Measurements from ENCODE around the gene PLCH1. TPM values are rescaled to one million over a fixed set of nuclear protein-coding genes. Genes with fewer than 3 reads are reported as not detected.

PLCH1 gene
- total RNA-seq, 1 donor = 0.36 TPM

DNA sequence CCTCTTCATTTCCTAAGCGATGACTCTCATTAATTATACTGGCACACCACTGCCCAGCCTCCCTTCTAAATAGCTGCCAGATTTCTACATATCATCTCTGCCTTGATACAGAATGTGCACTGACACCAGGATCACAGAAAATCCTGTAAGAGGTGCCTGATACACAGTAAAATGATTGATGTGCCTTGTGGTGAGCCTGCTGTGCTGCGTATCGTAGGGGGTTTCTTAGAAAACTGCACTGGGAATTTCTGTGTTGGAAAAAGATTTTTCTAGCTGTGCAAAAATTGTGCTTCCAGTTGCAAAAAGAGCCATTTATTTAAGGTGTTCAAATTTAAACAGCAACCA, 3.0 kb upstream of the PLCH1 start:
- Histone ChIP-seq H4K20me1 (ENCODE audit: insufficient read depth, low read length) (no peaks in the 10 kb centered on the region), H3K27me3 (ENCODE audit: insufficient read depth, low read length) (peaks cover 13% of the 10 kb centered on the region), H3K79me2 (ENCODE audit: insufficient read depth, low read length) (no peaks in the 10 kb centered on the region), H3K9me3 (ENCODE audit: low read depth, low read length) (no peaks in the 10 kb centered on the region), H3K4me2 (ENCODE audit: insufficient read depth, low read length) (no peak overlapping the region), H3K27ac (ENCODE audit: low read depth, low read length) (no peak overlapping the region), H3K36me3 (ENCODE audit: insufficient read depth, low read length) (no peaks in the 10 kb centered on the region), H3K4me1 (ENCODE audit: insufficient read depth, low read length) (peaks cover 27% of the 10 kb centered on the region), H3K4me3 (ENCODE audit: insufficient read depth, low read length) (no peak overlapping the region), H2AFZ (ENCODE audit: low read length) (no peak overlapping the region)
- DNase-seq (ENCODE audit: insufficient read length, low spot score, missing footprints) = no peak
- TF ChIP-seq, protein P1, sequence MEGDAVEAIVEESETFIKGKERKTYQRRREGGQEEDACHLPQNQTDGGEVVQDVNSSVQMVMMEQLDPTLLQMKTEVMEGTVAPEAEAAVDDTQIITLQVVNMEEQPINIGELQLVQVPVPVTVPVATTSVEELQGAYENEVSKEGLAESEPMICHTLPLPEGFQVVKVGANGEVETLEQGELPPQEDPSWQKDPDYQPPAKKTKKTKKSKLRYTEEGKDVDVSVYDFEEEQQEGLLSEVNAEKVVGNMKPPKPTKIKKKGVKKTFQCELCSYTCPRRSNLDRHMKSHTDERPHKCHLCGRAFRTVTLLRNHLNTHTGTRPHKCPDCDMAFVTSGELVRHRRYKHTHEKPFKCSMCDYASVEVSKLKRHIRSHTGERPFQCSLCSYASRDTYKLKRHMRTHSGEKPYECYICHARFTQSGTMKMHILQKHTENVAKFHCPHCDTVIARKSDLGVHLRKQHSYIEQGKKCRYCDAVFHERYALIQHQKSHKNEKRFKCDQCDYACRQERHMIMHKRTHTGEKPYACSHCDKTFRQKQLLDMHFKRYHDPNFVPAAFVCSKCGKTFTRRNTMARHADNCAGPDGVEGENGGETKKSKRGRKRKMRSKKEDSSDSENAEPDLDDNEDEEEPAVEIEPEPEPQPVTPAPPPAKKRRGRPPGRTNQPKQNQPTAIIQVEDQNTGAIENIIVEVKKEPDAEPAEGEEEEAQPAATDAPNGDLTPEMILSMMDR (IDR thresholded peaks at IDR 0.05; ENCODE audit: extremely low read depth, low read depth, low read length) = no peak

DNA sequence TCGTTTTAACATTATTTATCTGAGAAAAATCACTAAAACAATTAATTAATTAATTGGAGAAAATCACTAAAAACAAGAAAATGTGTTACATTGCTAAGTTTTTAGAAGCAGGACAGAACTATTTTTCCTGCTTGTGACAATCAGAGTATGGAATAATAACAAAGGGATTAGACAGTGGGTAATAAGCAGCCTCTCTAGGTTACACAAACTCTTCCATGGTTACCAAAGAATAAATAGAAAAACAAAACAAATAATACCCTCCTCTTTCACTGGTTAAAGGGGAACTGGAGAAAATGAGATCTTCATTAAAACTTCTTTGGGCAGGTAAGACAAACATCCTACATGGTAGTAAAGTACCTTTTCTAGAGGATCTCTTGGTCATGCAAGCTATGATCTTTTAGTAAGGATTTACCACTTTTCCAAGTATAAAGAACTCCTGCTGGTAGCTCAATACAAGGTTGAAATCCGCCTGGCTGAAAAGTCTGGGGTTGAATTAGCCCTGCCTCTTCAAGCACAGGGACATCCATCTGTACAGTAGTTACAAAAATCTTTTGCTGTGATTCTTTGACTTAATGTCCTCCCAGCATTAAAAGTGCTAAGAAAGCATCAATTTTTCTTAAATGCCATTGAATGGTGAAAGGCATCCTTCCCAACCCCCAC, 2.5 kb upstream of the PLCH1 start:
- DNase-seq (ENCODE audit: insufficient read length, low spot score, missing footprints) = no peak
- H3K27ac ChIP-seq (ENCODE audit: low read depth, low read length) = no peak overlapping the region
- no peaks in the 10 kb centered on the region for H3K9me3 ChIP-seq (ENCODE audit: low read depth, low read length)
- peaks cover 27% of the 10 kb centered on the region for H3K4me1 ChIP-seq (ENCODE audit: insufficient read depth, low read length)
- H3K4me2 ChIP-seq (ENCODE audit: insufficient read depth, low read length) = no peak overlapping the region
- H2AFZ ChIP-seq (ENCODE audit: low read length) = no peak overlapping the region
- TF ChIP-seq, protein P1 (IDR thresholded peaks at IDR 0.05; ENCODE audit: extremely low read depth, low read depth, low read length) = no peak
- no peaks in the 10 kb centered on the region for H3K36me3 ChIP-seq (ENCODE audit: insufficient read depth, low read length)
- no peak overlapping the region for H3K4me3 ChIP-seq (ENCODE audit: insufficient read depth, low read length)
- peaks cover 18% of the 10 kb centered on the region for H3K27me3 ChIP-seq (ENCODE audit: insufficient read depth, low read length)
- H3K79me2 ChIP-seq (ENCODE audit: insufficient read depth, low read length) = no peaks in the 10 kb centered on the region
- no peaks in the 10 kb centered on the region for H4K20me1 ChIP-seq (ENCODE audit: insufficient read depth, low read length)

DNA sequence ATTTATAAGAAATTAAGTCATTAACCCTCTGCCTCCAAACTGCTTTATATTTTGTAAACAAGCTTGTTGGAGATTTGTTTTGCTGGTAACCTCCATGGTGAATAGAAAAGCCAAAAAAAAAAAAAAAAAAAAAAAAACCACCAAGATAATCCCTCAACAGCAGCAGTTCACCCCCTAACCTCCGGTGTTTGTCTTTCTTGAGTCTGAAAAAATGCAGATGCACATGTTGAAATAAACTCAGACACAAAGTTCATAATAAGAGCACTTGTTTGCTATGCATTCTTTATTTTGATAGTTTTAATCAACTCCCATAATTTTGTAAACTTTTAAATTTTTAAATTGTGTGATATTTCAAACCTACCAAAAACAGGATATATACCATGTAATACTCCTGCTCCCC, 1.8 kb upstream of the PLCH1 start:
- peaks cover 26% of the 10 kb centered on the region for H3K27me3 ChIP-seq (ENCODE audit: insufficient read depth, low read length)
- DNase-seq (ENCODE audit: insufficient read length, low spot score, missing footprints) = no peak
- no peaks in the 10 kb centered on the region for H4K20me1 ChIP-seq (ENCODE audit: insufficient read depth, low read length)
- no peak overlapping the region for H3K4me3 ChIP-seq (ENCODE audit: insufficient read depth, low read length)
- no peak overlapping the region for H2AFZ ChIP-seq (ENCODE audit: low read length)
- no peak overlapping the region for H3K4me2 ChIP-seq (ENCODE audit: insufficient read depth, low read length)
- H3K36me3 ChIP-seq (ENCODE audit: insufficient read depth, low read length) = no peaks in the 10 kb centered on the region
- H3K27ac ChIP-seq (ENCODE audit: low read depth, low read length) = no peak overlapping the region
- H3K79me2 ChIP-seq (ENCODE audit: insufficient read depth, low read length) = no peaks in the 10 kb centered on the region
- TF ChIP-seq, protein P1 (IDR thresholded peaks at IDR 0.05; ENCODE audit: extremely low read depth, low read depth, low read length) = no peak
- H3K9me3 ChIP-seq (ENCODE audit: low read depth, low read length) = no peaks in the 10 kb centered on the region
- peaks cover 27% of the 10 kb centered on the region for H3K4me1 ChIP-seq (ENCODE audit: insufficient read depth, low read length)

DNA sequence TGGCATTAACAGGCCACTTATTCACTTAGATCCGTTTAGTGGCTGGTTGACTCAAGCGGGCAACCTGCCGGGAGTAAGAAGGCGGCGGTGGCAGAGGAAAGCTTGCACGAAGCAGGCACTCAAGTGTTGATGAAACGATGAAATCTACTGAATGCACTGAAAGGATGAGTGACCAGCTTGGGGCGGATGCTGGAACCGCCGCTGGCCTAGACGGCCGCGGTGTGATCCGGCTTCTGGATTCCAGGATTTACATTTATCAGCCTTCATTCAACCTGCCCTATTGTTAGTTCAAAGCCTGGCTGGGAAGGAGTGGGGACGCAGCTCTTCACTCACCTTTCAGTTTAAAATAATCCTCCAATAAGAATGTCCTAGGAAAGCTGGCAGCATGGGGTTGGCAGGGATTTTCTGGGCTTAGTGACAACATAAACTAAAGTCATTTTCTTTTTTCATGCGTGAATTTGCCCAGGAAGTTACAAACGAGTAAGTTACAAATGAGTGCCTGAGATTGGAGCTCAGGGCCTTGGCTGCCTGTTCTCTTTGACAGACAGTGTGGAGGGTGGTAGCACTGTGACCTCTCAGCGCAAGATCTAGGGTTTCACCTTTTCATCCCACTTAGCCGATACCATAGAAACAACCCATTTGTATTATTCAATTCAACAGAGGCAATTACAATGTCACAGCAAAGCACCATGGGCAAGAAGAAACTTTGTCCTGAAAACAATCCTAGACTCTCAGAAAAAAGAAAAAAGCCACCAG, 1.1 kb upstream of the PLCH1 start:
- Histone ChIP-seq H3K4me1 (ENCODE audit: insufficient read depth, low read length) (peaks cover 27% of the 10 kb centered on the region), H3K79me2 (ENCODE audit: insufficient read depth, low read length) (no peaks in the 10 kb centered on the region), H3K4me2 (ENCODE audit: insufficient read depth, low read length) (peak overlapping the region; percentile 99), H3K27ac (ENCODE audit: low read depth, low read length) (no peak overlapping the region), H3K27me3 (ENCODE audit: insufficient read depth, low read length) (peaks cover 32% of the 10 kb centered on the region), H4K20me1 (ENCODE audit: insufficient read depth, low read length) (no peaks in the 10 kb centered on the region), H3K9me3 (ENCODE audit: low read depth, low read length) (no peaks in the 10 kb centered on the region), H3K4me3 (ENCODE audit: insufficient read depth, low read length) (peak overlapping the region; percentile 68), H3K36me3 (ENCODE audit: insufficient read depth, low read length) (no peaks in the 10 kb centered on the region), H2AFZ (ENCODE audit: low read length) (peak overlapping the region; percentile 60)
- peak; percentile 88 for DNase-seq (ENCODE audit: insufficient read length, low spot score, missing footprints)
- TF ChIP-seq, protein P1 (IDR thresholded peaks at IDR 0.05; ENCODE audit: extremely low read depth, low read depth, low read length) = no peak
